Measurements from ENCODE around the gene ADAMTS2. TPM values are rescaled to one million over a fixed set of nuclear protein-coding genes. Genes with fewer than 3 reads are reported as not detected.

ADAMTS2 gene
- total and polyA plus RNA-seq, 2 donors (not counting 1 experiment from before 2014, with no cell fraction given), result 16.2 to 70.2 TPM

DNA sequence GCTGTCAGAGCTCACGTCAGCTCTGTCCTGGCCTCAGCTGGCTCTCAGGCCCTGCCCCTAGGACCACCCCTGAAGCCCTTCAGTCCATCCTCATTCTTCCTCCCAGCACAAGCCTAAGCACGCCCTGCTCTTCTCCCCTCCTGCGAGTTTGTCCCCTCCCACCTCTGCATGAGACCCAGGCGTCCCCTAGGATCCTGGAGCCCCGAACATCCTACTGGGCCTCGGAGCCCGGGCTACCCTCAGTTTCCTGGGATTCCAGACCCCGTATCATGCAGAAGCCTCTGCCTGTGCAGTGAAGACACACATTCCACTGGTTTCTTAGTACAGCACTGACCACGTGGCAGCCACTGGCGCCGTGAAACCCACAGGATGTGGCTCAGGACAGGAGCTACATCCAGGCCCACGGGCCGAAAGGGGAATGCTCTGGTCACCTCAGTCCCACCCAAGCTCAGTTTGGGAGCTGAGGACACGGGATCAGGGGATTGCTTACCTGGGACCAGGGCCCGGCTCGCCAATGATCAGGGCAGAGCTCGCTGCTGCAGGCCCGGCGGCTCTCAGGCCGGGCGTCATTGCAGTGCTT lies 220.9 kb downstream of the ADAMTS2 start:
- Histone ChIP-seq H3K9ac (ENCODE audit: insufficient read depth, low read length) (no peak overlapping the region), H2AFZ (ENCODE audit: low read length) (no peak overlapping the region), H3K4me3 (replicated peaks in 1 of 4; ENCODE audit: control extremely low read depth in 1 of 4, insufficient read depth in 1 of 4, low read depth in 3 of 4, low read length in 4 of 4) (no peak overlapping the region), H3K27me3 (ENCODE audit: control insufficient read depth, insufficient read depth, low read length) (no peaks in the 10 kb centered on the region), H3K4me1 (ENCODE audit: control insufficient read depth, extremely low read depth, insufficient read depth, low read length) (no peaks in the 10 kb centered on the region), H3K27ac (ENCODE audit: insufficient read depth, low read length) (no peak overlapping the region), H3K79me2 (ENCODE audit: control insufficient read depth, insufficient read depth, low read length) (no peaks in the 10 kb centered on the region), H3K36me3 (ENCODE audit: control insufficient read depth, insufficient read depth, low read length) (peaks cover 5% of the 10 kb centered on the region), H3K9me3 (ENCODE audit: control insufficient read depth, insufficient read depth, low read depth, low read length) (no peaks in the 10 kb centered on the region), H4K20me1 (ENCODE audit: control insufficient read depth, extremely low read depth, insufficient read depth, low read length) (no peaks in the 10 kb centered on the region), H3K4me2 (ENCODE audit: extremely low read depth, insufficient read depth, low read length) (no peak overlapping the region)
- DNase-seq (ENCODE audit: low read depth in 2 of 2), result no peak
- no peak for TF ChIP-seq EZH2 (IDR thresholded peaks at IDR 0.05; ENCODE audit: low read length, missing control alignments)
- no peak for TF ChIP-seq CTCF (conservative IDR thresholded peaks at IDR 0.05 in 1 of 2, IDR thresholded peaks at IDR 0.05 in 1 of 2; ENCODE audit: low read depth in 1 of 2, low read length in 2 of 2)

DNA sequence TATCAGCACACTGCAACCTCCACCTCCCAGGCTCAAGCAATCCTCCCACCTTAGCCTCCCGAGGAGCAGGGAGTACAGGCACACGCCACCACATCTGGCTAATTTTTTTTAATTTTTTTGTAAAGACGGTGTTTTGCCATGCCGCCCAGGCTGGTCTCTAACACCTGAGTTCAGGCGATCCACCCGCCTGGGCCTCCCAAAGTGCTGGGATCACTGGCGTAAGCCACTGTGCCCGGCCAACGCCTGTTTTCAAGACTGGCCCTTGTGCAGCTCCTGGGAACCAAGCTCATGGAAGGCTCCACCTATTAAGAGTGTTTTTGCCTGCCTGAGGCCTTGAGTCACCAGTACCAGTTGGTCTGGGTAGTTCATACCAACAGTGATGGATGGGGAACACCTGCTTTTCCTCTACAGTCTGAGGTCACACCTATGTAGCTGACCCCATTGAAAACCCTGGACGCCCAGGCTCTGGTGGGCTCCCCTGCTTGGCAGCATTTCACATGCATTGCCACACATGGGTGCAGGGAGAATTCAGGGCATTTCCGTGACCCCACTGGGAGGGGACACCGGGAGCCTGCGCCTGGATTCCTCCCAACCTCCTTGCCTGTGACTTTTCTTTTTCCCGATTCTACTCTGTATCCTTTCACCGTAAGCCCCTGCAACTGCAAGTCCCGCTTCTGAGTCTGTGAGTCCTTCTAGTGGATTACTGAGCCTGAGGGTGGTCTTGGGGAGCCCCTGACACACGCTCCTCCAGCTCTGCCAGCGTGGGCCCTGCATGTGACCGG lies 221.6 kb downstream of the ADAMTS2 start:
- H3K27ac ChIP-seq (ENCODE audit: insufficient read depth, low read length), result no peak overlapping the region
- H3K4me2 ChIP-seq (ENCODE audit: extremely low read depth, insufficient read depth, low read length), result no peak overlapping the region
- H3K9me3 ChIP-seq (ENCODE audit: control insufficient read depth, insufficient read depth, low read depth, low read length), result no peaks in the 10 kb centered on the region
- DNase-seq (ENCODE audit: low read depth in 2 of 2), result no peak
- peaks cover 5% of the 10 kb centered on the region for H3K36me3 ChIP-seq (ENCODE audit: control insufficient read depth, insufficient read depth, low read length)
- no peaks in the 10 kb centered on the region for H3K4me1 ChIP-seq (ENCODE audit: control insufficient read depth, extremely low read depth, insufficient read depth, low read length)
- no peaks in the 10 kb centered on the region for H3K79me2 ChIP-seq (ENCODE audit: control insufficient read depth, insufficient read depth, low read length)
- no peak overlapping the region for H2AFZ ChIP-seq (ENCODE audit: low read length)
- H3K9ac ChIP-seq (ENCODE audit: insufficient read depth, low read length), result no peak overlapping the region
- TF ChIP-seq CTCF (conservative IDR thresholded peaks at IDR 0.05 in 1 of 2, IDR thresholded peaks at IDR 0.05 in 1 of 2; ENCODE audit: low read depth in 1 of 2, low read length in 2 of 2), result no peak
- TF ChIP-seq EZH2 (IDR thresholded peaks at IDR 0.05; ENCODE audit: low read length, missing control alignments), result no peak
- no peak overlapping the region for H3K4me3 ChIP-seq (replicated peaks in 1 of 4; ENCODE audit: control extremely low read depth in 1 of 4, insufficient read depth in 1 of 4, low read depth in 3 of 4, low read length in 4 of 4)
- H4K20me1 ChIP-seq (ENCODE audit: control insufficient read depth, extremely low read depth, insufficient read depth, low read length), result no peaks in the 10 kb centered on the region
- no peaks in the 10 kb centered on the region for H3K27me3 ChIP-seq (ENCODE audit: control insufficient read depth, insufficient read depth, low read length)

GRCh38 chr5:179123109-179123426 lies 222.2 kb downstream of the ADAMTS2 start:
- H4K20me1 ChIP-seq (ENCODE audit: control insufficient read depth, extremely low read depth, insufficient read depth, low read length), result no peaks in the 10 kb centered on the region
- DNase-seq (ENCODE audit: low read depth in 2 of 2), result no peak
- no peaks in the 10 kb centered on the region for H3K27me3 ChIP-seq (ENCODE audit: control insufficient read depth, insufficient read depth, low read length)
- H3K4me3 ChIP-seq (replicated peaks in 1 of 4; ENCODE audit: control extremely low read depth in 1 of 4, insufficient read depth in 1 of 4, low read depth in 3 of 4, low read length in 4 of 4), result no peak overlapping the region
- no peak overlapping the region for H3K9ac ChIP-seq (ENCODE audit: insufficient read depth, low read length)
- H3K9me3 ChIP-seq (ENCODE audit: control insufficient read depth, insufficient read depth, low read depth, low read length), result no peaks in the 10 kb centered on the region
- peaks cover 5% of the 10 kb centered on the region for H3K36me3 ChIP-seq (ENCODE audit: control insufficient read depth, insufficient read depth, low read length)
- no peak overlapping the region for H3K4me2 ChIP-seq (ENCODE audit: extremely low read depth, insufficient read depth, low read length)
- no peaks in the 10 kb centered on the region for H3K79me2 ChIP-seq (ENCODE audit: control insufficient read depth, insufficient read depth, low read length)
- H3K27ac ChIP-seq (ENCODE audit: insufficient read depth, low read length), result no peak overlapping the region
- TF ChIP-seq EZH2 (IDR thresholded peaks at IDR 0.05; ENCODE audit: low read length, missing control alignments), result no peak
- no peak for TF ChIP-seq CTCF (conservative IDR thresholded peaks at IDR 0.05 in 1 of 2, IDR thresholded peaks at IDR 0.05 in 1 of 2; ENCODE audit: low read depth in 1 of 2, low read length in 2 of 2)
- H3K4me1 ChIP-seq (ENCODE audit: control insufficient read depth, extremely low read depth, insufficient read depth, low read length), result no peaks in the 10 kb centered on the region
- H2AFZ ChIP-seq (ENCODE audit: low read length), result no peak overlapping the region
